Fibroblast of peridontal ligament (primary cell): Measurements from ENCODE around the gene NDC80.

Experiments used
- DNase-seq: peaks from one replicate; pipeline ENCODE4 v3.0.0-alpha.2; 2010; ENCODE audit errors: extremely low read depth

NDC80 gene

DNA sequence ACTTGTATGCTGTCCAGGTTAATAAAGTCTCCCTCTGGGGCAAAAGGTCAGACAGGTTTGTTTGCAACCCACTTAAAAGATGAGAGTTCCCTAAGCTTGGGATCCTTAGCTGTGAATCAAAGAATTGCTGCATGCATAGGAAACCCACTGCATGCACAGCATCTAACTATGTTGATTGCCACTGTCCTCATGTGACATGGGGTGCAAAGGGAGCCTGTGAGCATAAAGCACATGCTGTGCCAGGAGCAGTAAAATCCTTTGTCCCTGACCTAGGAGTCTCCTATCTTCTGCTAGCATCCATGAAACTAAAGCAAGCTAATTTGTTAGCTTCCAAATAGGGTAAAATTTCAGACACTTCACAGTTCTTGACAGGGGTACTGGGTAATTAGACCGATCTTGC lies 13.8 kb upstream of the NDC80 start:
- no peak for DNase-seq

DNA sequence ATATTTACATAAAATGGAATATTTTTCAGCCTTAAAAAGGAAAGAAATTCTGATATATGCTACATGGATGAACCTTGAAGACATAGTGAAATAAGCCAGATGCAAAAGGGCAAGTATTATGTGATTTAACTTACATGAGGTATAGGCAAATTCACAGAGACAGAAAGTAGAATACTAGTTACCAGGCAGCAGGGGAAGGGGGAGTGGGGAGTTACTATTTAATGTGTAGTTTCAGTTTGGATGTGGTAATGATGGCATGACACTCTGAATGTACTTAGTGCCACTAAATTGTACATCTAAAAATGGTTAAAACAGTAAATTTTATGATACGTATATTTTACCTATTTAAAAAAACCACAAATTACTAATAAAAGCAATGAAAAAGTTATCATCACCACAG lies 12.1 kb upstream of the NDC80 start:
- DNase-seq = no peak

DNA sequence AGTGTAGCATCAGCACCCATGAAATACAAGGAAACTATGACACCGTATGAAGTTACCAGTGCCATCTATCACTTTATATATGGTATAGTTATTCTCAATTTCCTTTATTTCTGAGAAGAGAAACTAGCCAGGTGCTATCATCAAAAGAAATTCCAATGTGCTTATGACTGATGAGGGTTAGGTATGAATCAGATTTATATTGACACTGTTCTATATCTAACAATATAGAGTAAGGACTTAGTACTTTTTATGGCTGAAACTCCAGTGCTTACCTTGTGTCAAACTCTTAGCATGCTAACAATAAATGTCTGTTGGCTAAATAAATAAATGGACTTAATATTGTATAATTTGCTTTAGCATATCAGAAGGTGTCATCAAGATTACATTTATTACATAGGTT lies 7.0 kb upstream of the NDC80 start:
- DNase-seq = no peak

DNA sequence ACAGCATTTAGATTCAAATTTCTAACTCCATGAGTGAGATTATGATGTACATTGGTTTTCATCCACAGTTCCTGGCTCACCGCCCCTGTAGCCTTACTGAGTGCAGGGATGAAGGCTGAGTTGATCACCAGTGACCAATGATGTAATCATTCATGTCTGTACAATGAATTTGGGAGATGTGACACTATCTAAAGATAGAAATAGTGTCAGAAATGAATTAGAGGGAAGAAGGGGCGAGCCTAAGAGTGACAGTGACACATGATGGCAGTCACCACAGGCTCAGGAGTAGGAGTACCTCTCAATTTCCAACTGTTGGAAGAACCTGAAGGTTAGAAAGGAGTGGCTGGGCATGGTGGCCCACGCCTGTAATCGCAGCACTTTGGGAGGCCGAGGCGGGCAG lies 3.2 kb upstream of the NDC80 start:
- no peak for DNase-seq

DNA sequence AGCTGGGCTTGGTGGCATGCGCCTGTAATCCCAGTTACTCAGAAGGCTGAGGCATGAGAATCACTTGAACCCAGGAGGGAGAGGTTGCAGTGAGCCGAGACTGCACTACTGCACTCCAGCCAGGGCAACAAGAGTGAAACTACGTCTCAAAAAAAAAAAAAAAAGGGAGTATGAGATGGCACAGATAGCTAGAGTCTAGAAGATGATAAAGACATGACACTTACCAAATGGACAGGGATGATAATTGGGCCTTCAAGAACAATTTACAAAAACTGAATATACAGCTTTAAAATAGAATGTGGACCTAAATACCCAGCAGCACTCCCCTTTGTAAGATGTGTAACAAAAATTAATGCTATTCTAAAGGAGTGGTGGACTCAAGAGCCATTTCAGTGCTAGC lies 2.8 kb upstream of the NDC80 start:
- no peak for DNase-seq

DNA sequence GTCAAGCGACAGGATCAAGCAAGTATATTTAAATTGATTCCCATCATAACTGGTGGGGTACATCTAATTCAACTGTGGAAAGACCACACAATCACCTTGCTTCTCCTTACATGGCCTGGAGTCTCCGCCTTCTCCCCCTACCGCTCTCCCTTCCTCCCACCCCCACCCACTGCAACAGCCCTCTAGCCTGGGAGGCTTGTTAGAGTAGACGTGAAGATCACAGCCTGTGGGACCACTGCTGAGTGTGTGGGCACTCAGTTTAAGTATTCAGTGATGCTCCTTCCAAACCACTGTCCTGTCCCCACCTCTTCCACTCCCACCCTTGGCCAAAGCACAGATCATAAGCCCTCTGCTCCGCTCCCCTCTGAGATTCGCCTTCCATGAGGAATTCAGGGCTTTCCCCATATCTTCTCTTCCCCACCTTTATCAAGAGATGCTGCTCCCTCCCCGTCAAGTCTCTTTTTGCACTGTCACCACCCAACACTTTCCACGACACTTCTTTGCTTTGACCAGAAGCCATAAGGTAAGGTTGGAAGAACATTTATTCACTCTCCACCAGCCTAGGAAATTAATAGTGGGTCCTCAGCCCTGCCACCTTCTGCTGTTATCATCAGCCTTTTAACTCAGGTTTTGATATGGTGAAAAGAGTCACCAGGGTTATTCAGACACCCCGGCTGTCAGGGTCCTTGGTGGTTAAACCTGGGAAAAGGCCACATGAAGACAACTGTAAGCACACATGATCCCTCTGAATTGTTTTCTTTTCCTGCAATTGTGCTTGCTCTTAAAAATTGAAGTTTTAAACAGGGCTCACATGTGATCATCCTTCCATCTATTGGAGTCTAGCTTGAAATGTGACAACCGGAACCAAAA lies 1.8 kb upstream of the NDC80 start:
- DNase-seq = no peak

DNA sequence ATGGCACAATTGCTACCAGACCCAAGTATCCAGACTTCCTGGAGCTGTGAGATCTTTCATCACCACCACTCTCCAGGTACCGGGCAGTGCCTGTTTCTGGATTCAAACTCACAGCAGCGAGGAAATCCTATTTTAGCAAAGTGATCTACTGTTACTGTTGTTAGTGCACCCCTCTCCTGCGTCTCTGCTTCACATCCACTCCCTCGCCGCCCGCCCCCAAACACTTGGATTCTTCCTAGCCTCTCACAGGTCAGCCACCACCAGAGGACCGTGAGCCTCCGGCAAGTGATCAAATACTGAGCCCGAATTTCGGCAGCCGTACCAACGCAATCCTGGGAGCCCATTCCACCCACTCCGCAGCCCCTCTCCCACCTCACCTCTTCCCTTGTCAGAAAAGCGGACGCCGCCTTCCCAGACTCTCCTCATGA lies 571 bp upstream of the NDC80 start:
- DNase-seq = peak; percentile 69

DNA sequence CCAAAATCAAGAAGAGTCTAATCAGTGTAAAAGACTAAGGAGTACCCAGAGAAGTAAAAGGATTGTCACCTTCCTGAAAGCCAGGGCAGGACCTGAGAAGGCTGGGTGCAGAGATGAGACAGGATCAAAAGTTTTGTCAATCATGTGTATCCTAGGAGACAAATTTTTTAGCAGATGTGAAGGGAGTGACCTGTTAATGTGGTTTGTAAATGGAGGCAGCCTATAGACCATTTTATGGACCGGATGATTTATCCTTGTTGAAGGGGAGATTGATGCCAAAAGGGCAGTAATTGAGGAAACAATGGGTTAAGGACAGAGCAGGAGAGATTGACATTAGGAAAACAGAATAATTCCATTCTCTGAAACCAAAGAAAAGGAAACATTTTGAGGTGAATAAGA lies 813 bp downstream of the NDC80 start:
- peak; percentile 8 for DNase-seq

DNA sequence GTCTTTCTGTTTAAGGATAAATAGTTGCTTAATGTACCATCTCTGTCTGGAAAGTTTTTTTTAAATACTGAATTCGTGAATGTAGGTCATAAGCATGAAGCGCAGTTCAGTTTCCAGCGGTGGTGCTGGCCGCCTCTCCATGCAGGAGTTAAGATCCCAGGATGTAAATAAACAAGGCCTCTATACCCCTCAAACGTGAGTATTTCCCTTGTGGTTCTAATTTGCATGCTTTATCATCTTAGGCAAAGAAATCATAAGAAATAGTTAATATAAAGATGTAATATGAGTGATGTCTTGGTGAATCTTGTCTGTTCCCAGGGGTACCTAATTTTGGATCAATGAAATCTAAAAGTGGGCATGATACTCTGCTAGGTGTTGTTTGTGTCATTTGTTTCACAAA lies 1.5 kb downstream of the NDC80 start:
- peak; percentile 29 for DNase-seq

DNA sequence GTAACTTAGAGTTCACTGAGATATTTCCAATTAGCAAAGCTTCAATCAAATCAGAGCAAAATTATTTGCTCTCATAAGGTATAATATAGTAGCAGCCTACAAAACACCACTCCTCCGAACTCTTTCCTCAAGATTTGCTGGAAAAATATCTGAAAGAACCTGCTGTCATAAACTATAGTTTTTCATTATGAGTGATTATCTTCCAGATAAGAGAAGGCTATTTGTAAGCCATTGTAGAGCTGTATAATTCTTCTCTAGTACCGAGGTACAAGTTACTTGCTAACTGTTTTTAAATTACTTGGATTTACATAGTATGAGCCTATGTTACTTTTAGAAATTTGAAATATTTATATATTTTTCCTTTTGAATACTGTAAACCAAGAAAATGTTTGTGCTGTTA lies 2.1 kb downstream of the NDC80 start:
- peak; percentile 22 for DNase-seq

DNA sequence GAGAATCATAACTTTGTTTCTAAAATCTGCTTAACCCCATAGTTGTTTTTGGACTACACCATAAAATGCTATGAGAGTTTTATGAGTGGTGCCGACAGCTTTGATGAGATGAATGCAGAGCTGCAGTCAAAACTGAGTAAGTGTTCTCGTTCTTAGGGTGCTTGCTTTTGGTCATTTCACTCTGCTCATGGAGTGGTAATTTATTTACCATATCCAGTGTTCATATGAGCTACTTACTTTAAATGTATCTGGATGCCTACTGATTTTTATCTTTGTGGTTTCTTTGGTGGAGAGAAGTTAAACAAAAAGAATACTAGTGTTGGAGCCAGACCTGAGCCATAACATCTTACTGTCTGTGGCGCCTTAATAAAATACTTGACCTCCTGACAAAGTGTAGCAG lies 16.4 kb downstream of the NDC80 start:
- DNase-seq = peak; percentile 37

DNA sequence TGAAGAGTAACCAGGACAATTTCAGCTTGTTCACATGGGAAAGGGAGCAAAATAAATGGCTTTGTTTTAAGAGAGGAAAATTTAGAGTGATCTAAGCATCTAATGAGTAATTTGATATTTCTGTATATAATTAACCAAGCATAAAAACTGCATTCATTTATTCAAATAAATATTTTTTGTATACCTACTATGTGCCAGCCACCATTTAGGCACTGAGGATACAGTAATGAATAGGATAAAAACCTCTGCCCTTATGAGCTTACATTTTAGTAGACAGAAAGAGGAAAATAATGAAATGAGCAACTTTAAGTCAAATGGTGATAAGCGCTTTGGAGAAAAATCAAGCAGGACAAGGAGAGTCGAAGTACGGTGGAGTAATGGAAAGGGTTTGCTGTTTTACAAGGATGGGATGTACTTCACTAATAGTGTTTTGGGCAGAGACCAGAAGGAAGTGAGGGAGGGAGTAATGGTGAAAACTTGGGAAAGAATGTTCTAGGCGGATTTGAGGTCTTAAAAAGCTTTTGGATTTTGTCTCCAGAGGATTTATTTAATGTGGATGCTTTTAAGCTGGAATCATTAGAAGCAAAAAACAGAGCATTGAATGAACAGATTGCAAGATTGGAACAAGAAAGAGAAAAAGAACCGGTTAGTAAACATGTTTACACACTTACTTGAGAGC lies 17.4 kb downstream of the NDC80 start:
- DNase-seq = peak; percentile 69

DNA sequence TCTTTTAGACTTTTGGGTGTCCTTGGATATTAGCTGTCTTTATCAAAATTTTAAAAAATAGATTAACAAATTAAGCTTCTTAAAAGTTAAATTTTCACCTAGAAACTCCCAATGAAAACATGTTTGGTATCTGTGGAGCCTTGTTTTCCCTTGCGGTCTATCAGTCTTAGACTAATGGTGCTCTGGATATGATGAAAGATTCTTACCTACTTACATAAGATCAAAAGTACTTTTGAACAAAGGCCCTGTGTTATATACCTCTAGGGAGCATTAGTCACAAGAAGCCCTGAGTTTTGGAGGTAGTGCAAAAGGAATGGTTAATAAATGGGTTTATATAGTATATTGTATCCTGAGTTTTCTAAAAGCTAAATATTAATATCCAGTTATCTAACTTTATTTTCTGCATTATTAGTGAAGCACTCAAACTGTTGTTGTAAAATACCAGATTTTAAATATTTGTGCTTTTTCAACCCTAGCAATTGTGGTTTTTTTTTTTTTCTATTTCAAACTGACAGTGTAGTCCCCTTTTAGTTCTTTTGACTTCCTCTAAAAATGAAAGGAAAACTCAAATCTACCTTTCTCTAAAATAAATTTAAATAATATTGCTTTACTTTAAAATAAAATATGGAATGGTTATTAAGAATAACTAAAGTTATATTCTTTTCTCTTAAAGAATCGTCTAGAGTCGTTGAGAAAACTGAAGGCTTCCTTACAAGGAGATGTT lies 18.1 kb downstream of the NDC80 start:
- DNase-seq = peak; percentile 52

DNA sequence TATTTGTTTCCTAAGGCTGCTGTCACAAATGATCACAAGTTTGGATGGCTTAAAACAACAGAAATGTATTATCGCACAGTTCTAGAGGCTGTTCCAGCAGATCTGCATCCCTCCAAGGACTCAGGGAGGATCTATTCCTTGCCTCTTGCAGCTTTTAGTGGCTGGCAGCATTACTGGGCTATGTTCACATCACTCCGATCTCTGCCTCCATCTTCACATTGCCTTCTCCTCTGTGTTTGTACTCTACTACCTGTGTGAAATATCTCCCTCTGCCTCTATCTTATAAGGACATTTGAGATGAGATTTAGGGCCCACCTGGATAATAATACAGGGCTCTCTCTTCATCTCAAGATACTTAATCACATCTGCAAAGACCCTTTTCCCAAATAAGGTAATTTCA lies 18.9 kb downstream of the NDC80 start:
- no peak for DNase-seq

DNA sequence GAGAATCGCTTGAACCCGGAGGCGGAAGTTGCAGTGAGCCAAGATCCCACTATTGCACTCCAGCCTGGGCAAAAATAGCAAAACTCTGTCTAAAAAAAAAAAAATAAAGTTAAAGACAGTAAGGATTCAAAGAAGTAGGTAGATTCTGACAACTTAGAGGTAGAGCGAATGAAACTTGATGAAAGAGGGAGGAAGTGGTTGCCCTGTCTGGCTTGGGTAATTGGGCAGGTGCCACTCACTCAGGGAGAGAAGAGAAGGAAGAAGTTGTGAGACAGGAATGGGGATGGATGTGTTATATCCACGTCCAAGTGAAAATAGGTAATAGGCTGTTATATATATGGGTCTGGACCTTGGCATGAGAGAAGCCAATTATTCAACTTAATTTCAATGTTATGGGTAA lies 26.3 kb downstream of the NDC80 start:
- DNase-seq = no peak

DNA sequence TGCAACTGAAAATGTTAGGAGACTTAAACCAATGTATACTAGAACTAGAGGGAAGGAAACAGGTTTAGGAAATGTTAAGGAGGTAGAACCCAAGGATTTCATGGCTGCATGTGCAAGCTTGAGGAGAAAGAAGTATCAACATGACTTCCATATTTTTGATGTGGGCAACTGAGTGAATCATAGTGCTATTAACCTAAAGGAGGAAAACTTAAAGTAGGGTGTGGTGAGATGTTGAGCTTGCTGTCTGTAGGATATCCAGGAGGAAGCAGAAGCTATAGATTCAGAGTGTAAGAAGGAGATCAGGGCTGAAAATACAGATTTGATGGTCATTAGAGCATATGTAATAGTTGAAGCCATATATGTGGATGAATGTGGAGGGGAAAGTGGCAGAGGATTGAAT lies 31.5 kb downstream of the NDC80 start:
- no peak for DNase-seq

DNA sequence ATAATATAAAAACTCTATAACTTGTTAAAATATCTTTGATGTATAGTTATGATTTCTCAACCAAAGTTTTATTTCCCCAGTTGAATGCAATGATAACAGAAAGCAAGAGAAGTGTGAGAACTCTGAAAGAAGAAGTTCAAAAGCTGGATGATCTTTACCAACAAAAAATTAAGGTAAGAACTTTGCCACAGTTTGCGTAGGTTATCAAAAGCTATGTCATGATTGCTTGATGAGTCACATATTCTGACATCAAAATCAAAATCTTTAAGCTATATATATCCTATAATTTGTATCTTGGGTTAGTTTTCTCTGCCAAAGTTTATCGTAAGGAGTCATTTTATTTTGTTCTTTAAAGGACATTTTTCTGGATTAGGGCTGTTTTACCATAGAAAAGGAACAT lies 35.0 kb downstream of the NDC80 start:
- DNase-seq = peak; percentile 39

DNA sequence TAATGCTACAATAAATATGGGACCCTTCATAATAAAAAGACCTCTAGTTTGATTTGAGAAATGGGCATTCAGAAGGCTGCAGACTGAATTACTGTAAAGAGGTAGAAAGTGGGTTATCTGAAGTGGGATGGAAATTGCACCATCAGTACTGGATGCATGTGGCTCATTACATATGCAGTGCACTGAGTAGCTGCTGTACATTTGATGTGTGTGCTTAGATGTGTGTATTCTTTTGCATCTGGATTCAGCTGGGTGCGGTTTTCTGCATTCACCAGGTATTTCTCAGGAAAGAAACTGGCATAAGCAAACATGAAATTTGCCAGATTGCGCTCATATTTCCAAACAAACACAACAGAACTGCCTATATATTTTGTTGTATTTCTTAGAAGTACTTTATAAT lies 38.2 kb downstream of the NDC80 start:
- DNase-seq = no peak

DNA sequence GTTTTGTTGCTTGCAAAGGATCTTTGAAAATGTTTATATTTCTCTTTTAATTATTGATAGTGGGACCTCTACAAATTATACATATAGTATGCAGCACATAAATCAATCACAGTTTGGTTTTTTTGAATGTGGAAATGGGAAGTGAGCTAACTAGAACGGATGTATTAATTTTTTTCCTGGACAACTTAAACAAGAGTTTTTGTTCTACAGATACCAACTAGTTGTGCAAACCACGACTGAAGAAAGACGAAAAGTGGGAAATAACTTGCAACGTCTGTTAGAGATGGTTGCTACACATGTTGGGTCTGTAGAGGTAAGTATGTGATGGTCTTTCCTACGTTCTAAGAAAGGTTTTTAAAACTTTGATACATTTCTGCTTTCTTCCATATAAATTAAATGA lies 39.2 kb downstream of the NDC80 start:
- DNase-seq = no peak

DNA sequence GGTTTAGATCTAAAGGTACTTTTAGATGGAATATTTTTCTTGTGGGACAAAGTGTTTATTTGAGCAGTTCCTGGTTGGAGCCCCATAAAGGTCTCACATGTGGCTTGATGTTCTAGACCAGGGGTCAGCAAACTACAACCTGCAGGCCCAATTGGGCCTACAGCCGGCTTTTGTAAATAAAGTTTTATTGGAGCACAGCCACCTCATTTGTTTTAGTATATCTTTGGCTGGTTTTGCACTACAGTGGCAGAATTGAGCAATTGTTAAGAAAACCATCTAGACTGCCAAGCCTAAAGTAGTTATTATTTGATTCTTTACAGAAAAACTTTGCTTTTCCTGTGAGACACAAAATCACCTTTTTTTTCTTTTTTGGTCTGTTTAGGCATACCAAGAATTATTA lies 41.6 kb downstream of the NDC80 start:
- peak; percentile 53 for DNase-seq

DNA sequence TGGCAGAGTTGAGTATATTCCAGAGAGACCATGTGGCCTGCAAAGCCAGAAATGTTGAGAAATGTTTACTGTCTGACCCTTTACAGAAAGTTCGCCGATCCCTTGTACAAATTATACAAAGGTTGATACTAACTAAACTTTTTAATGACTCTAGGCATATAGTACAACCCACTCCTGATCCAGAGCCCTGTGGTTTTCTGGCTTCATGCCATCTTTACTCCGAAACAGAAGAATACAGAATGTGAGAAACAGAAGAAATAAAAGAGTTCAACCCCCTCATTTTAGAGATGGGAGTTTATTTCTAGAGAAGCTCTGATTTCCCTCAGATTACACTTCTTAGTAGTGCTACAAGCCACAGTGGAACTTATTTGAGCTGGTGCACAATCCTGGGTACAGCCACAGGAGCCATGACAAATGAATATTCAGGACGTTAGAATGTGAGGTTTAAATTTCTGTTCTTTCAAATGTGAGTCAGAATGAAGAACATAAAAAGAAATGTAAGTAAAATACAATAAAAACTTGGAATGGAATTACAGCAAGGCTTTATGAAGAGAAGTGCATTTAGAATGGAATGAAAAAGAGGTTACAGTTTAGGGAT lies 46.1 kb downstream of the NDC80 start:
- DNase-seq = no peak

DNA sequence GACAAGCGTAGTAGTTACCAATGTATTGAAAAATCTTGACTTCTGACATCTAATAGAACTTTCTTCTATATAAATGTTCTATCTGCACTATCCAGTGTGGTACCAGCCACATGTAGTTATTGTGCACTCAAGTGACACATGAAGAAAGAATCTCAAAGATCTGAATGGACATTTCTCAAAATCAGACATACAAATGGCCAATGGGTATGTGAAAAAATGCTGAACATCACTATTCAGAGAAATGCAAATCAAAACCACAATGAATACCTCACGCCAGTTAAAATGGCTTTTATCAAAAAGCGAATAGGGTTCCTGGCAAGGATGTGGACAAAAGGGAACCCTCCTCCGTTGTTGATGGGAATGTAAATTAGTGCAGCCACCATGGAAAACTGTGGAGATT lies 46.7 kb downstream of the NDC80 start:
- no peak for DNase-seq
